Testis (tissue), 2 donors: ENCODE measurements around the gene NUMA1.

Experiments
- CTCF ChIP-seq, 3 experiments: fragments of 450-650 bp in 2 of 3; fragments of 200-600 bp in 1 of 3; sonication (generic) in 1 of 3; IDR thresholded peaks; one replicate each; pipeline ENCODE4 v1.5.1; 2016 to 2019; ENCODE audit warnings: antibody characterized with exemption in 3 of 3, mild to moderate bottlenecking in 2 of 3, moderate library complexity in 1 of 3
- POLR2A ChIP-seq: fragments of 450-650 bp; IDR thresholded peaks from one replicate; pipeline ENCODE4 v1.6.1; 2017; ENCODE audit warnings: antibody characterized with exemption, mild to moderate bottlenecking, moderate library complexity

- no peak for TF ChIP-seq POLR2A
- TF ChIP-seq CTCF (IDR thresholded peaks at IDR 0.05), result peak in 1 of 3 experiments; percentile 0
Measured at GRCh38 chr11:72112978-72113808, 32.9 kb upstream of the NUMA1 start.
